IPS-18a (cell line): Measurements from ENCODE around the gene NDP.
"Not testable (repeated sequence)": the region's sequence is repeated elsewhere in the genome, so short reads cannot be mapped to it uniquely, and the experiment has no call there.

Source experiments
- H3K27ac ChIP-seq: one replicate; pipeline ENCODE4 v1.5.1; 2013; ENCODE audit warnings: low read length
- H3K27me3 ChIP-seq: one replicate; pipeline ENCODE4 v1.6.1; 2013; ENCODE audit warnings: mild to moderate bottlenecking, low read length; ENCODE audit not compliant: control insufficient read depth, insufficient read depth
- H3K36me3 ChIP-seq: one replicate; pipeline ENCODE4 v1.6.1; 2013; ENCODE audit warnings: low read depth, low read length; ENCODE audit not compliant: control insufficient read depth
- H3K4me1 ChIP-seq: one replicate; pipeline ENCODE4 v1.6.1; 2013; ENCODE audit warnings: low read depth, low read length; ENCODE audit not compliant: control insufficient read depth
- H3K4me3 ChIP-seq: one replicate; pipeline ENCODE4 v1.5.1; 2013; ENCODE audit warnings: low read length
- H3K9ac ChIP-seq: one replicate; pipeline ENCODE4 v1.6.1; 2013; ENCODE audit warnings: mild to moderate bottlenecking, low read length, moderate library complexity
- H3K9me3 ChIP-seq: one replicate; pipeline ENCODE4 v1.6.1; 2013; ENCODE audit warnings: low read depth, low read length; ENCODE audit not compliant: control insufficient read depth

NDP gene

DNA sequence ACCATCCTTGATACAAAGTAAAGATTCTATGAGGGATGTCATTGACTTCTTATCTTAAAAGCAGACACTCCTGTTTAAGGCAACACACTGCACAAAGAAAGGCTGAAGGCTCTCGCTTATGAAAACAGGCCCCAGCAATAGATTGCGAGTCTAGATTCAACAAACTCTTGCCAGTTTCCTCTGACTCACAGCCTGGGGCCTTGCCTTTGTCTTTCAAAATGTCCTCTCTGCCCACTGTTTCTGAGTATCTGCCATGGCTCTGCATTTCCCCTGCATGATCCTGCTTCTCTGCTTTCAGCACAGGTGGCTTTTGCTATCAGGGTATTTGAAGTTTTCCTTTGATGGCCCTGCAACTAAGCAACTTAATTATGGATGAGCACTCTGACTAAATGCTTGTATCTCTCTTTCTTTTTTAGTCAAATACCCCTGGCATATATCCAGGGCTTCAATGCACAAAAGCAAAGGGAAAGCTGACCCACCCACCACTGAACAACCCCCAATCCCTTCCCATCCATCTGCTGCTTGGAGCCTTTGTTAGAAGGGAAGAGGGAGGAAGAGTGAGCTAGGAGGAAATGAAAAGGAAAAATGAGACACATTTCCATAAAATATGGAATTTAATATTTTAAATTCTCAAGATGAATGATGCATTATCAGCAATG is 32.2 kb downstream of the NDP start:
- Histone ChIP-seq H3K27me3 (no peaks in the 10 kb centered on the region), H3K4me3 (no peak overlapping the region), H3K9me3 (peaks cover 12% of the 10 kb centered on the region), H3K9ac (no peak overlapping the region), H3K27ac (no peak overlapping the region), H3K36me3 (no peaks in the 10 kb centered on the region), H3K4me1 (peaks cover 3% of the 10 kb centered on the region)

- H3K4me1 ChIP-seq = peaks cover 3% of the 10 kb centered on the region
- no peaks in the 10 kb centered on the region for H3K27me3 ChIP-seq
- H3K36me3 ChIP-seq = no peaks in the 10 kb centered on the region
- H3K9me3 ChIP-seq = peaks cover 12% of the 10 kb centered on the region
- H3K4me3 ChIP-seq = no peak overlapping the region
- H3K27ac ChIP-seq = no peak overlapping the region
- H3K9ac ChIP-seq = no peak overlapping the region
These were observed 33.8 kb downstream of the NDP start for GRCh38 chrX:43939187-43939926.

- not testable (repeated sequence) for H3K36me3 ChIP-seq, H3K27ac ChIP-seq, H3K4me3 ChIP-seq, H3K9me3 ChIP-seq, H3K4me1 ChIP-seq, H3K27me3 ChIP-seq, H3K9ac ChIP-seq
These were observed 51.2 kb downstream of the NDP start for GRCh38 chrX:43922032-43922431.

DNA sequence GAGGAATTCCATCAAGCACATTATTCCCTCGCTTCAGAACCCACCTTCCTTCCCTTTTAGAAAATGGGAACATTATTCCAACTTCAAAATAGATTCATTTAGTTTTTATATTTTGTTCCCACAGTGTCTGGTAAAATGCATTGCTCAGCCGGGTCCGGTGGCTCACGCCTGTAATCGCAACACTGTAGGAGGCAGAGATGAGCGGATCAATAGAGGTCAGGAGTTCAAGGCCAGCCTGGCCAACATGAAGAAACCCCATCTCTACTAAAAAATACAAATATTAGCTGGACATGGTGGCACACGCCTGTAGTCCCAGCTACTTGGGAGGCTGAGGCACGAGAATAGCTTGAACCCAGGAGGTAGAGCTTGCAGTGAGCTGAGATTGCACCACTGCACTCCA is 62.4 kb downstream of the NDP start:
- not testable (repeated sequence) for H3K27me3 ChIP-seq, H3K36me3 ChIP-seq, H3K4me1 ChIP-seq, H3K4me3 ChIP-seq, H3K27ac ChIP-seq, H3K9ac ChIP-seq
- H3K9me3 ChIP-seq = peaks cover 16% of the 10 kb centered on the region

DNA sequence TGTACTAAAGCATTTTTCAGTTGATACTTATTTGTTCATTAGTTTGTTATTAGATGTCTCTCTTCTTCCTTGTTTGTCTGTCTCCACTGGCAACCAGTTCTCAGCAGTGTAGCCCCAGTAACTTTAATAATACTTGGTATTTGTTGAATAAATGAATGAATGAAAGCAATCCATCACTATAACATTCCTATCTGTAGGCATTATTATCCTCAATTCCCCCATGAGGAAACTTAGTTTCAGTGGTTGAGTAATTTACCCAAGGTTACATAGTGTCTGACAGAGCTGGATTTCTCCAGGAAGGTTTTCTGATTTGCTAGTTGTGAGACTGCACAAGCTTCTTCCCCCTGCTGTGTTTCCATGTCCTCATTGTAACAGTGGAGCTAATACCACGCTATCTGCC is 63.2 kb downstream of the NDP start:
- Histone ChIP-seq H3K4me1 (no peaks in the 10 kb centered on the region), H3K4me3 (no peak overlapping the region), H3K27ac (no peak overlapping the region), H3K9me3 (peaks cover 16% of the 10 kb centered on the region), H3K27me3 (no peaks in the 10 kb centered on the region), H3K36me3 (no peaks in the 10 kb centered on the region), H3K9ac (no peak overlapping the region)

GRCh38 chrX:43909141-43909540 is 64.0 kb downstream of the NDP start:
- no peak overlapping the region for H3K27ac ChIP-seq
- H3K9me3 ChIP-seq = peaks cover 16% of the 10 kb centered on the region
- H3K9ac ChIP-seq = no peak overlapping the region
- no peaks in the 10 kb centered on the region for H3K27me3 ChIP-seq
- no peaks in the 10 kb centered on the region for H3K36me3 ChIP-seq
- H3K4me1 ChIP-seq = no peaks in the 10 kb centered on the region
- H3K4me3 ChIP-seq = no peak overlapping the region

DNA sequence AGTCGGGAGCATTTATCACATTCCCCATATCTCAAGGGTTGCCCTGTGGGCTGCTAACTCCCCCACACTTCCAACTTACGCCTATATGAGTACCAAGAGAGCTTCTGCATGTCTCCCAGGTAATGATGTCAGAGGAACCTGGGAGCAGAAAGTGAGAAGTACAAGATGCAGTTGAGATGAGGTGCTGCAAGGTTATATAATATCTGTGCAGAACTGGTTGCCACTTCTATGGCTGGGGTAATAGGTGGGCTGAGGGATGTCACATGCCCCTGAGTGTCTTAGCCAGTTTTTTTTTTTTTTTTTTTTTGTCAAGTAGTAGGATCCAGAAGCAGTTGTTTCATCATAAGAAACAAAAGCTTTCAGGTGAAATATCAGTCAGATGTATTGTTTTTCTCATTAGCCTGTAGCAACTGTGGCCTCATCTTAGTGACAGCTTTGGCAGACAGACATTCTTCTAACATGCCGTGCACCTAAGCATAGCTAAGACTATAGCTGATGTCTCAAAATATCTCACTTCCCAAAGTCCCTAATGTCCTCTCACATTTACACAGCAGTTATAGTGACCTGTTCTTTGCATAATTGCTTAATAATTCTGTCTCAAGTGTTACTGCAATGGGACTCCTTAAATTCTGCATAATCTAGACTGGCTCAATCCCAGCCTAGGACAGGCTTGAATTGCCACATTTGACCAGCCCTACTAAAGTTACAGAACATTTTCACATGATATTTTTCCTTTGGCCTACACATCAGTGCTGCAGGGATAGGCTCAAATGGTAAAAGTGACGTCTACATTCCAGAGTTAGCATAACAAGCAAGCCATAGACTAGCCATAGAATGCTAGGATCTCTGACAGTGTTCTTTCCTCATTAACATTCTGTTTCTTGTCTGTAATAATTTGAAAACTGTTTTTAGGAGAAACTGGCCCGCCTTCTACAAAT is 73.0 kb downstream of the NDP start:
- Histone ChIP-seq H3K36me3 (no peaks in the 10 kb centered on the region), H3K27me3 (no peaks in the 10 kb centered on the region), H3K9ac (no peak overlapping the region), H3K4me3 (no peak overlapping the region), H3K27ac (no peak overlapping the region), H3K9me3 (peaks cover 9% of the 10 kb centered on the region), H3K4me1 (peaks cover 11% of the 10 kb centered on the region)
